Neural cell (in vitro differentiated cells): ENCODE measurements around the gene PRCC. TPM values are rescaled to one million over a fixed set of nuclear protein-coding genes. Genes with fewer than 3 reads are reported as not detected.

ENCODE experiments used
- H2AFZ ChIP-seq: fragments of 200-600, 300-800 bp; sonication (generic), shearing (Covaris generic); 2 replicates; pipeline ENCODE4 v1.6.0; 2014; ENCODE audit warnings: low read depth, mild to moderate bottlenecking, antibody characterized with exemption, low read length, moderate library complexity
- H3F3A ChIP-seq: fragments of 200-600 bp; shearing (Covaris generic); 2 replicates; pipeline ENCODE4 v1.6.1; 2016; ENCODE audit warnings: mild to moderate bottlenecking, moderate library complexity, mixed read lengths, antibody characterized with exemption, low read length; ENCODE audit not compliant: insufficient read depth, poor library complexity, severe bottlenecking
- H3K27ac ChIP-seq: fragments of 200-600, 300-800 bp; sonication (generic), shearing (Covaris generic); 2 replicates; pipeline ENCODE4 v1.5.1; 2014; ENCODE audit warnings: mild to moderate bottlenecking, low read length, moderate library complexity
- H3K27me3 ChIP-seq: fragments of 300-800, 200-600 bp; sonication (generic), shearing (Covaris generic); 2 replicates; pipeline ENCODE4 v1.6.0; 2014; ENCODE audit warnings: mild to moderate bottlenecking, low read depth, low read length, moderate library complexity; ENCODE audit not compliant: insufficient read depth
- H3K36me3 ChIP-seq: fragments of 300-800, 200-600 bp; sonication (generic), shearing (Covaris generic); 2 replicates; pipeline ENCODE4 v1.5.1; 2014; ENCODE audit warnings: mild to moderate bottlenecking, antibody characterized with exemption, low read length, moderate library complexity; ENCODE audit not compliant: insufficient read depth
- H3K4me2 ChIP-seq: fragments of 300-800, 200-600 bp; sonication (generic), shearing (Covaris generic); 2 replicates; pipeline ENCODE4 v1.6.0; 2014; ENCODE audit warnings: mild to moderate bottlenecking, low read length
- H3K4me3 ChIP-seq: fragments of 300-800, 200-600 bp; sonication (generic), shearing (Covaris generic); 2 replicates; pipeline ENCODE4 v1.5.1; 2014; ENCODE audit warnings: mild to moderate bottlenecking, low read length, moderate library complexity
- H3K79me2 ChIP-seq: fragments of 200-600 bp; shearing (Covaris generic); replicated peaks from 2 replicates; pipeline ENCODE4 v1.6.0; 2014; ENCODE audit warnings: mild to moderate bottlenecking, low read length, moderate library complexity; ENCODE audit not compliant: insufficient read depth
- H3K9ac ChIP-seq: fragments of 300-800, 200-600 bp; sonication (generic), shearing (Covaris generic); 2 replicates; pipeline ENCODE4 v1.6.1; 2016; ENCODE audit warnings: mild to moderate bottlenecking, low read length, mixed read lengths
- H3K9me2 ChIP-seq: fragments of 200-600 bp; shearing (Covaris generic); 2 replicates; pipeline ENCODE4 v1.6.1; 2016; ENCODE audit warnings: mild to moderate bottlenecking, low read length, mixed read lengths; ENCODE audit not compliant: insufficient read depth
- H3K9me3 ChIP-seq: fragments of 200-600, 300-800 bp; sonication (generic), shearing (Covaris generic); 2 replicates; pipeline ENCODE4 v1.6.1; 2016; ENCODE audit warnings: mild to moderate bottlenecking, mixed run types, low read length, moderate library complexity, mixed read lengths
- H4K20me1 ChIP-seq: fragments of 200-600 bp; shearing (Covaris generic); 2 replicates; pipeline ENCODE4 v1.6.1; 2016; ENCODE audit warnings: mild to moderate bottlenecking, mixed run types; ENCODE audit not compliant: insufficient read depth
- EP300 ChIP-seq: fragments of 450-650 bp; conservative IDR thresholded peaks from 2 replicates; pipeline ENCODE4 v1.6.1; 2014; ENCODE audit warnings: antibody characterized with exemption, mild to moderate bottlenecking, moderate library complexity; ENCODE audit not compliant: poor library complexity, severe bottlenecking
- EZH2 ChIP-seq: fragments of 200-600, 300-800 bp; shearing (Covaris generic), sonication (generic); IDR thresholded peaks from 2 replicates; pipeline ENCODE4 v1.6.1; 2014; ENCODE audit warnings: antibody characterized with exemption, low read length, borderline replicate concordance, mild to moderate bottlenecking; ENCODE audit not compliant: insufficient read depth, poor library complexity, severe bottlenecking
- MXI1 ChIP-seq: fragments of 450-650 bp; conservative IDR thresholded peaks from 2 replicates; pipeline ENCODE4 v1.6.1; 2014; ENCODE audit warnings: antibody characterized with exemption, mild to moderate bottlenecking; ENCODE audit not compliant: poor library complexity, severe bottlenecking
- POLR2AphosphoS5 ChIP-seq: IDR thresholded peaks from 2 replicates; pipeline ENCODE4 v1.6.1; 2012
- RAD21 ChIP-seq: fragments of 450-650 bp; conservative IDR thresholded peaks from 2 replicates; pipeline ENCODE4 v1.6.1; 2014; ENCODE audit warnings: antibody characterized with exemption, mild to moderate bottlenecking, moderate library complexity
- SMC3 ChIP-seq: fragments of 450-650 bp; conservative IDR thresholded peaks from 2 replicates; pipeline ENCODE4 v1.6.1; 2014; ENCODE audit warnings: antibody characterized with exemption, mild to moderate bottlenecking, moderate library complexity; ENCODE audit not compliant: poor library complexity
- TAF1 ChIP-seq: IDR thresholded peaks from 2 replicates; pipeline ENCODE4 v1.6.1; 2012; ENCODE audit warnings: low read depth
- polyA plus RNA-seq: library from polyadenylated mRNA; depleted of rRNA; stranded (reverse); fragments of >200 nt; gene quantifications from 2 replicates; pipeline ENCODE4 v1.2.3, GENCODE V29; 2014
- TF ChIP-seq, protein P1 (sequence below): fragments of 450-650 bp; IDR thresholded peaks from 2 replicates; pipeline ENCODE4 v1.5.1; 2014; ENCODE audit warnings: antibody characterized with exemption, mild to moderate bottlenecking, moderate library complexity; ENCODE audit not compliant: poor library complexity, severe bottlenecking
- TF ChIP-seq, protein P2 (sequence below): IDR thresholded peaks from 2 replicates; pipeline ENCODE4 v1.6.1; 2012; ENCODE audit warnings: borderline replicate concordance

PRCC gene
- polyA plus RNA-seq, 1 donor from 2014 or later = 17.5 TPM

GRCh38 chr1:156743367-156744302 lies 23.7 kb upstream of the PRCC start:
- Histone ChIP-seq H3K36me3 (no peaks in the 10 kb centered on the region), H3K79me2 (peaks cover 35% of the 10 kb centered on the region), H3K27me3 (no peaks in the 10 kb centered on the region), H3F3A (no peaks in the 10 kb centered on the region), H4K20me1 (no peaks in the 10 kb centered on the region), H2AFZ (no peak overlapping the region), H3K9me3 (no peaks in the 10 kb centered on the region), H3K4me3 (no peak overlapping the region), H3K9ac (no peak overlapping the region), H3K4me2 (no peak overlapping the region), H3K9me2 (no peaks in the 10 kb centered on the region), H3K27ac (no peak overlapping the region)
- TF ChIP-seq, protein P1, sequence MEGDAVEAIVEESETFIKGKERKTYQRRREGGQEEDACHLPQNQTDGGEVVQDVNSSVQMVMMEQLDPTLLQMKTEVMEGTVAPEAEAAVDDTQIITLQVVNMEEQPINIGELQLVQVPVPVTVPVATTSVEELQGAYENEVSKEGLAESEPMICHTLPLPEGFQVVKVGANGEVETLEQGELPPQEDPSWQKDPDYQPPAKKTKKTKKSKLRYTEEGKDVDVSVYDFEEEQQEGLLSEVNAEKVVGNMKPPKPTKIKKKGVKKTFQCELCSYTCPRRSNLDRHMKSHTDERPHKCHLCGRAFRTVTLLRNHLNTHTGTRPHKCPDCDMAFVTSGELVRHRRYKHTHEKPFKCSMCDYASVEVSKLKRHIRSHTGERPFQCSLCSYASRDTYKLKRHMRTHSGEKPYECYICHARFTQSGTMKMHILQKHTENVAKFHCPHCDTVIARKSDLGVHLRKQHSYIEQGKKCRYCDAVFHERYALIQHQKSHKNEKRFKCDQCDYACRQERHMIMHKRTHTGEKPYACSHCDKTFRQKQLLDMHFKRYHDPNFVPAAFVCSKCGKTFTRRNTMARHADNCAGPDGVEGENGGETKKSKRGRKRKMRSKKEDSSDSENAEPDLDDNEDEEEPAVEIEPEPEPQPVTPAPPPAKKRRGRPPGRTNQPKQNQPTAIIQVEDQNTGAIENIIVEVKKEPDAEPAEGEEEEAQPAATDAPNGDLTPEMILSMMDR = no peak
- TF ChIP-seq, protein P2, sequence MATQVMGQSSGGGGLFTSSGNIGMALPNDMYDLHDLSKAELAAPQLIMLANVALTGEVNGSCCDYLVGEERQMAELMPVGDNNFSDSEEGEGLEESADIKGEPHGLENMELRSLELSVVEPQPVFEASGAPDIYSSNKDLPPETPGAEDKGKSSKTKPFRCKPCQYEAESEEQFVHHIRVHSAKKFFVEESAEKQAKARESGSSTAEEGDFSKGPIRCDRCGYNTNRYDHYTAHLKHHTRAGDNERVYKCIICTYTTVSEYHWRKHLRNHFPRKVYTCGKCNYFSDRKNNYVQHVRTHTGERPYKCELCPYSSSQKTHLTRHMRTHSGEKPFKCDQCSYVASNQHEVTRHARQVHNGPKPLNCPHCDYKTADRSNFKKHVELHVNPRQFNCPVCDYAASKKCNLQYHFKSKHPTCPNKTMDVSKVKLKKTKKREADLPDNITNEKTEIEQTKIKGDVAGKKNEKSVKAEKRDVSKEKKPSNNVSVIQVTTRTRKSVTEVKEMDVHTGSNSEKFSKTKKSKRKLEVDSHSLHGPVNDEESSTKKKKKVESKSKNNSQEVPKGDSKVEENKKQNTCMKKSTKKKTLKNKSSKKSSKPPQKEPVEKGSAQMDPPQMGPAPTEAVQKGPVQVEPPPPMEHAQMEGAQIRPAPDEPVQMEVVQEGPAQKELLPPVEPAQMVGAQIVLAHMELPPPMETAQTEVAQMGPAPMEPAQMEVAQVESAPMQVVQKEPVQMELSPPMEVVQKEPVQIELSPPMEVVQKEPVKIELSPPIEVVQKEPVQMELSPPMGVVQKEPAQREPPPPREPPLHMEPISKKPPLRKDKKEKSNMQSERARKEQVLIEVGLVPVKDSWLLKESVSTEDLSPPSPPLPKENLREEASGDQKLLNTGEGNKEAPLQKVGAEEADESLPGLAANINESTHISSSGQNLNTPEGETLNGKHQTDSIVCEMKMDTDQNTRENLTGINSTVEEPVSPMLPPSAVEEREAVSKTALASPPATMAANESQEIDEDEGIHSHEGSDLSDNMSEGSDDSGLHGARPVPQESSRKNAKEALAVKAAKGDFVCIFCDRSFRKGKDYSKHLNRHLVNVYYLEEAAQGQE = no peak
- no peak for TF ChIP-seq EZH2
- no peak for TF ChIP-seq POLR2AphosphoS5
- no peak for TF ChIP-seq EP300
- no peak for TF ChIP-seq TAF1
- TF ChIP-seq RAD21 = no peak
- no peak for TF ChIP-seq SMC3
- TF ChIP-seq MXI1 = no peak

- H3K27me3 ChIP-seq = no peaks in the 10 kb centered on the region
- TF ChIP-seq, protein P1 = no peak
- TF ChIP-seq MXI1 = no peak
- no peak for TF ChIP-seq SMC3
- no peak for TF ChIP-seq POLR2AphosphoS5
- no peak for TF ChIP-seq EZH2
- no peak for TF ChIP-seq RAD21
- TF ChIP-seq, protein P2 = no peak
- TF ChIP-seq EP300 = no peak
- no peaks in the 10 kb centered on the region for H3K9me3 ChIP-seq
- H3K4me3 ChIP-seq = no peak overlapping the region
- no peak overlapping the region for H3K27ac ChIP-seq
- no peak overlapping the region for H2AFZ ChIP-seq
- no peaks in the 10 kb centered on the region for H4K20me1 ChIP-seq
- H3K4me2 ChIP-seq = no peak overlapping the region
- peaks cover 42% of the 10 kb centered on the region for H3K79me2 ChIP-seq
- no peak overlapping the region for H3K9ac ChIP-seq
- no peaks in the 10 kb centered on the region for H3K9me2 ChIP-seq
- H3K36me3 ChIP-seq = no peaks in the 10 kb centered on the region
- no peaks in the 10 kb centered on the region for H3F3A ChIP-seq
These were observed 23.0 kb upstream of the PRCC start for GRCh38 chr1:156744344-156744743.
